Gastroesophageal sphincter (tissue), 4 donors: Measurements from ENCODE around the gene ANKRD62. TPM values are rescaled to one million over a fixed set of nuclear protein-coding genes. Genes with fewer than 3 reads are reported as not detected.
A peak's percentile ranks its signal among the peaks of the same experiment; 100 is the strongest.
"Not testable (repeated sequence)": the region's sequence is repeated elsewhere in the genome, so short reads cannot be mapped to it uniquely, and the experiment has no call there.

Experiments used
- ATAC-seq: fragments of 150-250 bp; one replicate; pipeline ENCODE4 v1.9.1; 2016; ENCODE audit warnings: mild to moderate bottlenecking, moderate library complexity
- H3K27ac ChIP-seq, 4 donors: fragments of 200-600 bp; sonication (generic) in 3 of 4; 1 replicate in 3 of 4; 2 replicates in 1 of 4; pipeline ENCODE4 v1.5.1; 2016 to 2019
- H3K27me3 ChIP-seq: fragments of 200-600 bp; sonication (generic); one replicate; pipeline ENCODE4 v1.5.1; 2019
- H3K36me3 ChIP-seq, 2 donors: fragments of 200-600 bp; sonication (generic); one replicate each; pipeline ENCODE4 v1.5.1; 2019; ENCODE audit warnings: control low read depth in 1 of 2
- H3K4me1 ChIP-seq, 3 donors: fragments of 200-600 bp; sonication (generic); 1 replicate in 2 of 3; 2 replicates in 1 of 3; pipeline ENCODE4 v1.5.1; 2016 to 2019; ENCODE audit warnings: control low read depth in 2 of 3
- H3K4me3 ChIP-seq, 2 donors: fragments of 200-600 bp; sonication (generic); one replicate each; pipeline ENCODE4 v1.5.1; 2019; ENCODE audit warnings: mild to moderate bottlenecking in 1 of 2, moderate library complexity in 1 of 2
- H3K9me3 ChIP-seq, 3 donors: fragments of 200-600 bp; sonication (generic); one replicate each; pipeline ENCODE4 v1.5.1; 2017 to 2019; ENCODE audit warnings: control low read depth in 2 of 3
- EP300 ChIP-seq: sonication (generic); formaldehyde crosslinking; IDR thresholded peaks from one replicate; pipeline ENCODE4 v1.6.1; 2017; ENCODE audit warnings: antibody characterized with exemption, mild to moderate bottlenecking
- POLR2A ChIP-seq, 2 donors: fragments of 450-650 bp; IDR thresholded peaks; one replicate each; pipeline ENCODE4 v1.6.1; 2017; ENCODE audit warnings: antibody characterized with exemption in 2 of 2, mild to moderate bottlenecking in 2 of 2, moderate library complexity in 1 of 2
- POLR2AphosphoS5 ChIP-seq: sonication (generic); formaldehyde crosslinking; IDR thresholded peaks from one replicate; pipeline ENCODE4 v1.6.1; 2017; ENCODE audit warnings: antibody characterized with exemption
- WGBS, 2 donors: methylation state at CpG; one replicate each; pipeline ENCODE4 v1.1.5; 2018; ENCODE audit warnings: low coverage in 1 of 2; 5-methylcytosine and 5-hydroxymethylcytosine counted together
- total RNA-seq, 4 donors: library from RNA; depleted of rRNA; stranded (reverse); fragments of >200 nt; gene quantifications; one replicate each; pipeline ENCODE4 v1.1.0, GENCODE V29; 2016
- TF ChIP-seq, protein P1 (sequence below), 4 experiments: fragments of 200-600 bp in 2 of 4; fragments of 450-650 bp in 2 of 4; sonication (generic) in 1 of 4; IDR thresholded peaks; one replicate each; pipeline ENCODE4 v1.5.1; 2017 to 2019; ENCODE audit warnings: antibody characterized with exemption in 4 of 4, mild to moderate bottlenecking in 2 of 4, moderate library complexity in 2 of 4

ANKRD62 gene
- total RNA-seq, 4 donors from 2014 or later = not detected

DNA sequence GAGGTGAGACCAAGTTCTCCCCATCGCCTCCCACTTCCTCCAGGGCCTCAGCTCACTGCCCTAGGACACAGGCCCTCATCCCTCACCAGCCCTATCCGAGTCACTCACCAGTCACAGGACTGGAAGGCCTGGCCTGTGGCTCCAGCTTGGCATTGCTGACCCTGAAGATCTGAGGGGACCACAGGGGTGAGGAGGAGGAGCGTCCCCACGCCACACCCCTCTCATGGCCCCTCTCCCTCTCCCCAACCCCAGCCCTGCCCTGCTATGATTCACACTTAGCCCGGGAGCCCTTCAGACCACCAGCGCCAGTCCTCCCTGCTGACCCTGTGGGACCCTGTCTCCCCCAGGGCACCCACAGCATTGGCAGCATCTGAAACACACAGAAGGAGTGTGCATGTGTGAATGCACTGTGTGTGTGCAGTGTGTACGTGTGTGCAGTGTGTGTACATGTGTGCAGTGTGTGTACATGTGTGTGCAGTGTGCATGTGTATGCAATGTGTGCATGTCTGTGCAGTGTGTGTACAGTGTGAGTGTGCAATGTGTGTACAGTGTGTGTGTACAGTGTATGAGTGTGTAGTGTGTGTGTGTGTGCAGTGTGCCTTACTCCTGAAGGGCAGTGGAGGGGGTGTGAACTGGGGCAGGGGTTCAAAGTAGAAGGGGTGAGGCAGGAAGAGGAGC is 29.4 kb upstream of the ANKRD62 start:
- no peak for ATAC-seq
- no CpG with 5 or more reads among the region's 7 CpGs for WGBS, 2 donors
- no peaks in the 10 kb centered on the region for H3K4me1 ChIP-seq
- no peak overlapping the region for H3K27ac ChIP-seq
- H3K9me3 ChIP-seq = no peaks in the 10 kb centered on the region
- no peaks in the 10 kb centered on the region for H3K36me3 ChIP-seq
- no peak for TF ChIP-seq EP300
- TF ChIP-seq, protein P1, sequence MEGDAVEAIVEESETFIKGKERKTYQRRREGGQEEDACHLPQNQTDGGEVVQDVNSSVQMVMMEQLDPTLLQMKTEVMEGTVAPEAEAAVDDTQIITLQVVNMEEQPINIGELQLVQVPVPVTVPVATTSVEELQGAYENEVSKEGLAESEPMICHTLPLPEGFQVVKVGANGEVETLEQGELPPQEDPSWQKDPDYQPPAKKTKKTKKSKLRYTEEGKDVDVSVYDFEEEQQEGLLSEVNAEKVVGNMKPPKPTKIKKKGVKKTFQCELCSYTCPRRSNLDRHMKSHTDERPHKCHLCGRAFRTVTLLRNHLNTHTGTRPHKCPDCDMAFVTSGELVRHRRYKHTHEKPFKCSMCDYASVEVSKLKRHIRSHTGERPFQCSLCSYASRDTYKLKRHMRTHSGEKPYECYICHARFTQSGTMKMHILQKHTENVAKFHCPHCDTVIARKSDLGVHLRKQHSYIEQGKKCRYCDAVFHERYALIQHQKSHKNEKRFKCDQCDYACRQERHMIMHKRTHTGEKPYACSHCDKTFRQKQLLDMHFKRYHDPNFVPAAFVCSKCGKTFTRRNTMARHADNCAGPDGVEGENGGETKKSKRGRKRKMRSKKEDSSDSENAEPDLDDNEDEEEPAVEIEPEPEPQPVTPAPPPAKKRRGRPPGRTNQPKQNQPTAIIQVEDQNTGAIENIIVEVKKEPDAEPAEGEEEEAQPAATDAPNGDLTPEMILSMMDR (IDR thresholded peaks at IDR 0.05) = no peak
- no peak for TF ChIP-seq POLR2A (IDR thresholded peaks at IDR 0.05)
- no peak for TF ChIP-seq POLR2AphosphoS5
- H3K27me3 ChIP-seq = no peaks in the 10 kb centered on the region
- H3K4me3 ChIP-seq = no peak overlapping the region

DNA sequence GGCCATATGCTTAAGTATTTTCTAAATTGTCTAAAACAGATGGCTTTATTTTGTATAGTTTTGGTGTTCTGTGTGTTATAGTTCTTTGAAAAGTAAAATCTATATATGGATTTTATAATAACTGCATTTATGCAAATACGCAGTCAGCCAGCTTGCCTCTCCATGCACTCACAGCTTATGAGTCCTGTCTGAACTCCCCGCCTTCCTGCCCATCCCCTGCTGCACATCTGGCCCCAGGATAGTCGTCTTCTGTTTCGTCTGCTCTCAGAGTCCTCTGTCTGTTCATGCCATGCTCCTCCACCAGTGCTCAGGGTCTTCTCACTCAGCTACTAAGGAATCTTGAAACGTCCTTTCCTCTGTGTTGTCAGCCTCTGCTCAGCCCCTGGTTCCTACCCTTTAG is 28.2 kb upstream of the ANKRD62 start:
- no peak overlapping the region for H3K4me3 ChIP-seq
- H3K9me3 ChIP-seq = no peaks in the 10 kb centered on the region
- H3K27me3 ChIP-seq = no peaks in the 10 kb centered on the region
- no peaks in the 10 kb centered on the region for H3K36me3 ChIP-seq
- 48 to 79% methylated on average over 5 of the region's 5 CpGs for WGBS, 2 donors
- no peak overlapping the region for H3K27ac ChIP-seq
- no peaks in the 10 kb centered on the region for H3K4me1 ChIP-seq
- TF ChIP-seq POLR2AphosphoS5 (no peak), POLR2A (IDR thresholded peaks at IDR 0.05) (no peak), EP300 (no peak)
- TF ChIP-seq, protein P1 (IDR thresholded peaks at IDR 0.05) = no peak
- no peak for ATAC-seq

DNA sequence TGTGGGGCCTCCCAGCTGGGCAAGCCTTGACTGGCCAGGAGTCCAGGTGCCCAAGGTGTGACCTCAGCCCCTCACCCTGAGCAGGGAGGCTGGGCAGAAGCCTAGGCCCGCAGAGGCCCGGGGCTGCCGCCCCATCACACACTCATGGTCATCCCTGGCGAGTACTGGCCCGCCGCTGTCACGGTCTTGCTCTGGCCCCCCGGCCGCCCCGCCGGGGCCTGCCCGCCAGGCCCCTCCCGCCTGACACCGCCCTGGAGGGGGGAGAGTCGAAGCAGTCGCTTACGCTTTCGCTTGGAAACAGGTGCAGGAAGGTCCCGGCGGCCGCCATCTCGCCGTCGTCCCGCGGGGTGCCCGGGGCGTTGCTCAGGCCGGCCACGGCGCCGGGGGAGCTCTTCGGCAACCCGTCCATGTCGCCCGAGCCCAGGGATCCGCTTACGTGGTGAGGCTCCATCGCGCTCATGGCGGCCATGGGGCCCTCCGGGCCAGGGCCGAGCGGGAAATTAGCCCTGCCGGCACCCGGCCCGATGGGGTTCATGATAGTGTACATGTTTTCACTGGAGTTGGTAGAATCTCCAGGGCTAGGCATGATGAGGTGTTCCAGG is 26.6 kb upstream of the ANKRD62 start:
- H3K27ac ChIP-seq = no peak overlapping the region
- H3K4me1 ChIP-seq = no peaks in the 10 kb centered on the region
- ATAC-seq = no peak
- no peak overlapping the region for H3K4me3 ChIP-seq
- no peaks in the 10 kb centered on the region for H3K27me3 ChIP-seq
- TF ChIP-seq EP300 = no peak
- TF ChIP-seq POLR2A (IDR thresholded peaks at IDR 0.05) = no peak
- TF ChIP-seq, protein P1 (IDR thresholded peaks at IDR 0.05) = no peak
- TF ChIP-seq POLR2AphosphoS5 = no peak
- H3K9me3 ChIP-seq = no peaks in the 10 kb centered on the region
- WGBS, 2 donors = no CpG with 5 or more reads among the region's 47 CpGs
- H3K36me3 ChIP-seq = no peaks in the 10 kb centered on the region

DNA sequence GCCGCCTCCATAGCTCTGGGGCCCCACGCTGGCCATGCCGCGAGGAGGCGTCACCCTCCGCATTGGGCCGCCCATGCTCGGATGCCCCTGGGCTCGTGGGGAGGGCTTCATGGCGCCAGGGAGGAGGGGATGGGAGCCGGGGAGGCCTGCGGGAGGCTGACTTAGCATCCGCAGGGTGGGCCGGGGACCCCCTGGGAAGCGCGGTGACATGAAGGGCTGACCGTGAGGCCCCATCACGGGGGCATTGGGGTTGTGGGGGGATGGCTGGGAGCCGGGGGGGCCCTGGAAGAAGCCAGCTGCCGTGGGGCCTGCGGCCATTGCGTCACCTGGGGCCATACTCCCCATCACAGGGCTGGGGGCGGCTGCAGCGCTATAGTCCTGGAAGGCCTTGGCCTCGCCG is 26.0 kb upstream of the ANKRD62 start:
- Histone ChIP-seq H3K9me3 (no peaks in the 10 kb centered on the region), H3K27me3 (no peaks in the 10 kb centered on the region), H3K4me3 (no peak overlapping the region), H3K36me3 (no peaks in the 10 kb centered on the region), H3K4me1 (no peaks in the 10 kb centered on the region), H3K27ac (no peak overlapping the region)
- TF ChIP-seq, protein P1 (IDR thresholded peaks at IDR 0.05) = no peak
- TF ChIP-seq EP300 (no peak), POLR2AphosphoS5 (no peak), POLR2A (IDR thresholded peaks at IDR 0.05) (no peak)
- no CpG with 5 or more reads among the region's 26 CpGs for WGBS, 2 donors
- no peak for ATAC-seq

DNA sequence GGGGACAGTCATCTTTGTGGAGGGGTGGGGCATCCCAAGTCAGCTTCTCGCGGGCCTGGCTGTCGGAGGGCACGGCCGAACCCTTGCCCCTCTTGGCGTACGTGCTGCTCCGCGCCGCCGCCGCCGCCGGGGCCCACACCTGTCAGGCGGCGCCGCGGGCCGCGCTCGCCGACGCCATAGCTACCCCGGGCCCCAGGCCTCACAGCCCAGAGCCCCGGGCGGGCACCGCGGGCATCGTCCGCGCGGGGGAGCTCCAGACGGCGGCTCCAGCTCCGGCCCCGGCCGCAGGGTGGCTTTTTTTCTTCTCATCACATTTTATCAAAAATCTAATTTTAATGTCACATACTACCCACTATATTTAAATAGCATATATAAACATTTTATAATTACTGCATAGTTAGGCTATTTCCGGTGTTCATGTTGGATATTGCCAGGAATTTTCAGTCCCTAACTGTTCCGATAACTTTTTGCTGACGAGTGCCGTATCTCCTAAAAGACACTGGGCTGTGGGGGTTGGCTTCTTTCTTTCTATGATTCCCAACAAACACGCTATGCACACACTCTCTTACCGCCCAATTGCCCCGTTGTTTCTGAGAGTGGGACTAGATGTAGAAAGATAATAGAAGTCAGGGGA is 25.2 kb upstream of the ANKRD62 start:
- not testable (repeated sequence) for H3K9me3 ChIP-seq, ATAC-seq, H3K4me1 ChIP-seq, H3K27ac ChIP-seq, H3K36me3 ChIP-seq, H3K27me3 ChIP-seq
- 70 to 83% methylated on average over 18 to 27 of the region's 44 CpGs for WGBS, 2 donors
- H3K4me3 ChIP-seq = peak overlapping the region in 1 of 2 donors; percentile 11
- TF ChIP-seq, protein P1 (IDR thresholded peaks at IDR 0.05) = peak in 2 of 4 experiments; percentile 6 to 14
